ENCODE data around the gene SHISA5.

Gene SHISA5

DNA sequence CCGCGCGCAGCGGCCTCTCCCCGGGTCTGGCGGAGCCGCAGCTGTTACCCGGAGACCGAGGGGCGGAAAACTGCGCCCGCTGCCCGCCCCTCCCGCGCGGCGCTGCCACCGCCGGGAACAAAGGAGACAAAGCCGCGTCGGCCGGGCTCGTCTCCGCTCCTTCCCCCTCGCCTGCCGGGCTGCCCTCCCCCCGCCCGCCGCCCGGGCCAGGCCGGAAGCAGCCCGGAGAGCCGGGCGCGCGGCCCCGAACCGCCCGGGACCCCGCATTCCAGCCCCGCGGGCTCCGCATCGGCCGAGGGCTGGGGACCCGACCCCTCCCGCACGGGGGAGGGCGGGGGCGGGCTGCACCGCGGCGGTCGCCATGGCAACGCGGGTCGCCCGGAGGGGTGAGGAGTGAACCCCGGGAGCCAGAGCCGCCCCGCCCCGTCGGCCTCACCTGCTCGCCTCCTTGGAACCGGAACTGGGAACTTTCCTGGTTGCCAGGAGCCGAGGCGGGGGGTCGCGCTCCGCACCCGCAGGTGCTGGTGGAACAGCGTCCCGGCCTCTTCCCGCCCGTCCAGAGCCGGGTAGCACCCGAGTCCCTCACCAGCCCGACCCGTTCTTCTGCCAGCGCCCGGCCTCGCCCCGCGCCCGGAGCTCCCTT is 74.5 kb downstream of the SHISA5 start:
- DNase-seq = peak; percentile 61

DNA sequence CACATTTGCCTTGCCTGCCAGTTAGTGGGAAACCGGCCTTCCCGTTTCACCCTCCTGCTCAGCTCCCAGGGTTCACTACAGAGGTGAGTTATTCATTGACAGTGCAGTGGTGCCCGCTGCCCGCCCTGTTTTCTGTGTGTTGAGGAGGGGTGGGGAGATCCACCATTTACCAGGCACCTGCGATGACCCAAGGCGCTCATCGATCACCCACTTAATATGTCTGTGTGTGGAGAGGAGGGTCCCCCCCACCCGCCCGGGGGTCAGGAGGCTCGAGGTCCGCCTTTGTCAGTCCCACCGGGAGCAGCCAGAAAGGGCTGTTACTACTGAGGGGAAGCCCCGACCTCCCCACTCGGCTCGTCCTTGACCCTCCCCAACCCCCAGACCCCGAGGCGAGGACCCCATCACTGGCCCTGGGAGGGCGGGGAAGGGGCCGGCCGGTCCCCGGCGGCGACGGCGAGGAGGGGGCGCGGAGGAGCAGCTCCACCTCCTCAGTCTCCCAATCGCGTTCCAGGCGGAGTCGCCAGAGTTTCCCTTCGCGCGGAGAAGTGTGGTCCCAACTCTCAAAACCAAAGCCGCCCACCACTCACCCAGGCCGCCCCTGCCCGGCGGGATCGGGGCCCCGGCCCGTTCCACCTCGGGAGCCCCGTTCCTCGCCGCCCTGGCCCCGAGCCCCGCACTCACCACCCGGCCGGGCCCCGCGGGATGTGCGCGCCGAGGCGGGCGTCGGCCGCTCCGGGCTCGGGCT is 75.2 kb downstream of the SHISA5 start:
- DNase-seq = no peak

- no peak for DNase-seq
Measured at GRCh38 chr3:48428088-48428571, 75.8 kb downstream of the SHISA5 start.

DNA sequence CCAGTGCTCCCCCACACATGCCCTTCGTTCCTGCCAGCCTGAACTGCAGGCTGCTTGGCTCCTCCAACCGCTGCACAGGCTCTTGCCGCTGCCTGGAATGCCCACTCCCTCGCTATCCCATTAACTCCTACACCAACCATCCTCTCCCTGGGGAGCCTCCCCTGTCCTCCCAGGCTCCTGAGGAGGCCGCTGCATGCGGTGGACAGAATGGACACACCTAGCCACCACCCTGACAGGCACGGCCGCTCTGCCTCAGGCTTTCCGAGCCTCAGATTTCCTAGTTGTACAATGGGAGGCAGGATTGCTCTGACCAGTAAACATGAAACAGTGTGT is 76.4 kb downstream of the SHISA5 start:
- DNase-seq = no peak

GRCh38 chr3:48426944-48427629 is 76.9 kb downstream of the SHISA5 start:
- DNase-seq = no peak

DNA sequence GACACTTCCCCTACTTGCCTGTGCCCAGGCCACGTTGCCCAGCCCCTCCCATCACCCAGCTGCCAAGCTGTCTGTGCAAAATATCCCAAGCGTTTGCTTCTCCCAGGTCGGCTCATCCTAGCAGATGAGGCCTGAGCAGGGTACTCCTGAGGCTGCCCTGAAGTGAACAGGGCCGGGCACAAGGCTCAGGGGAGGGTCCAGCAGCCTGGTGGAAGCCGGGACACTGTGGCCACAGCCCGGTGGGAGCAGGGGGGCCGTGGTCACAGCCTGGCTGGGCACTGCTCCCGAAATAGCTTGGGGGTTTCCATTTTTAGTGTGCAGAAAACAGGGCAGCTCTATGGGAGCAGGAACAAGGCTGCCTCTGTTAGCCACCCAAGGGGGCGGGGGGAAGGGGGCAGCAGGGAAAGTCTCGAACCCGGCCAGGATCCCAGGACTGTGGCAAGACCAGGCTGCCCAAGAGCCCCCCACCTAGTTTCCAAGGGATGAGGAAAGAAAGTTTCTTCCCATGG is 77.5 kb downstream of the SHISA5 start:
- DNase-seq = no peak

DNA sequence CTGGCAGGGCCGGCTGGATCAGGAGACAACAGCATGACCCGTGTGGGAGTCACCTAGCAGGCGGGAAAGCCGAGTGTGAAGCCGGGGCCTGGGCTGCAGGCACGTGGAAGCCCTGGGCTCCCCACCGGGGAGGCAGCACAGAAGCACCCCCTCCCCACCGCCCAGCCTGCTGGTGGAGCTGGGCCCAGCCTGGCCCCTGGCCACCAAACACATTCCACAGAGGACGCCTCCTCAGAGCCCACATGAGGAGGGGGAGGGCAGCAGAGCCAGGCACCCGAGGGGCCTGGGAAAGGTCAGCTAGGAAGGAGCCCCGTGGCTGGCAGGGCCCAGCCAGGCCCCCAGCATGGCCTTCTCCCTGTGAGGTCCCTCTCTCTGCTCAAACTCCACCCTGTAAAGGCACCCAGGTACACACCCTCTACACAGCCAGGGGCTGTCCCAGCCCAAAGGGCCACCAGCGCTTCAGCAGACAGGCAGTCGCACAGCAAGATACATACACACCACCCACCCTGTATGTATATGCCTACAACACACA is 78.6 kb downstream of the SHISA5 start:
- DNase-seq = no peak

DNA sequence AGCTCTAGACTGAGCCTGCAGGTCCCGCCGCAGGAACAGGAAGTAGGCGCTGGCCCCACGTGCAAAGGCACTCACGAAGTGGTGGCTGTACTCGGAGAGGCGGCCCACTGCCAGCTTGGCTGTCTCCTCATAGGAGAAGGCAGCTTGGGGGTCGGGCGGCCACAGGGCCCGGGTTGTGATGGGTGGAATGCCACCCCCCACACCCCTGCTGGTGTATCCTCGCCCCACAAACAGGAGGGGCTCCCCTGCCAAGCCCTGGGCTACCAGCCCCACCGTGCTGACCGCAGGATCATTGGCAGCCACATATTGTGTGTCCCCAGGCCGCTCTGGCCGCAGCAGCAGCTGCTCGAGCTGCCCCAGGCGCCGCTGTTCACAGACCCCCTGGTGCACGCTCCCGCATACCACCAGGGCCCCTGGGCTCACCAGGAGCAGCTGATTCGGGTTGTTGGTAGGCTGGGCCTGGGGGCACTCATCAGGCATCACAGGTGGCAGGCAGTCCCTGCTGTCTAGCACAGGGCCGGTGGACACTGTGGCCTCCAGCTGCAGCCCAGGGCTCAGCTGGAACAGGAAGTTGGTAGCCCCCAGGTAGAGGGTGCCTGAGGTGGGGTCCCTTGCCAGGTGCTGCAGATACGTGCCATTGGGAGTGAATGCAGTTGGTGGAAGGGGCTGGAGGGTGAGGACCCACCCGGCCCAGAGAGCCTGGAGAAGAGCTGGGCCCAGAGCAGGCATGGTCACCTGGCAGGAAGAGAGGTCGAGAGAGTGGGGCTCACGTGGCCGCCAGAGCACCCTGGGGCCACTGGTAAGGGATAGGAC is 79.9 kb downstream of the SHISA5 start:
- no peak for DNase-seq

- DNase-seq = no peak
Measured at GRCh38 chr3:48423241-48423882, 80.6 kb downstream of the SHISA5 start.

GRCh38 chr3:48422681-48423080 is 81.3 kb downstream of the SHISA5 start:
- DNase-seq = no peak

- DNase-seq = no peak
Measured at GRCh38 chr3:48422272-48422671, 81.7 kb downstream of the SHISA5 start.

DNA sequence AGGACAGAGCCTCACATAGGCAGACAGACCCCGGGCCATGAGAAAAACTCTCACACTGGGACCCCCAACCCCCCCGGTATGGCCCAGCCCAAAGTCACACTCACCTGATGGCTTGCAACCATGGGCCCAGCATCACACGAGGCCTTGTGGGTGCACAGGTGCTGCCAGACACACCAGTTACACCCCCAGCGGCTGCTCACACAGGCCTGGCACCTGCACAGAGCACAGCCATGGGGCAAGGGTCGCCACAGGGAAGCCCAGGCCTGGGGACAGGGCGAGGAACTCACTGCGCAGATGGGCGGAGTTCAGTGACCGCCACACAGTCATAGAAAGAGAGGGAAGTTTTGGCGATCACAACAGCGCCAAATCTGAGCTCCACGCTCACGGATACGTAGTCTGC is 83.4 kb downstream of the SHISA5 start:
- DNase-seq = no peak

- no peak for DNase-seq
Measured at GRCh38 chr3:48419597-48419996, 84.4 kb downstream of the SHISA5 start.

DNA sequence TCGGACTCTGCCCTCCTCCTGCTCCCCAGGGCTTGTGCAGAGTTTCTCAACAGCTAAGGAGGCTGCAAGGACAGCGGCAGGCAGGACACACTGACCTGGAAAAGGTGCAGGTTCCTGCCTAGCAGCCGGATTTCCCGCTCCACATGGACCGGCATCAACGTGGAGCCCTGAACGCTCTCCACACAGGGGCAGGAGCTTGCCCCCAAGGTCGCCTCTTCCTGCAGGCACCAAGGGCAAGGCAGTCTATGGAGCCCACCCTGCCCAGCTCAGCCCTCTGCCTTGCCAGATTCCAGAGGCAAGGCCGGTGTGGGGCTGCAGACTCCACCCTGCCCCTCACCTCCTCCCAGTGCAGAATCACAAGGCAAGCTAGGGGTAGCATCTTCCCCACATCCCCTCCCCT is 84.8 kb downstream of the SHISA5 start:
- DNase-seq = no peak

DNA sequence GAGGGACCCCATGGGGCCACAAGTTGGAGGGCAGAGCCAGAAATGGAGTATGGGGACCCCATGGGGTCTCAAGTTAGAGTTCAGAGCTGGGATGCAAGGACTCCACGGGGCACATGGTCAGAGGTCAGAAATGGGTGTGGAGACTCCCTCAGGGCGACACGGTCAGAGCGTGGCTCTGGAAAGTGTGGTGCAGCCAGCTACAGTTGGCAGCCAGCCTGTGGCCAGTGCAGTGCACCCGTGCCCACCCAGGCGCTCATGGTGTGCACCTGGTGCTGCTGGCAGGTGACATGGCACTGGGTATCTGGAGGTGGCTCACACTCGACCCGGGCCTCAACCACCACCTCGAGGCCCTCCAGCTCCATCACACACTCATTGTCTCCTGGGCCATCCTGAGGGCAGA is 85.3 kb downstream of the SHISA5 start:
- no peak for DNase-seq

- DNase-seq = no peak
Measured at GRCh38 chr3:48418140-48418539, 85.8 kb downstream of the SHISA5 start.

Data from activated gamma-delta T cell (primary cell).